ENCODE results near the gene UGP2.
"Not testable (repeated sequence)": the region's sequence is repeated elsewhere in the genome, so short reads cannot be mapped to it uniquely, and the experiment has no call there.

Gene UGP2

GRCh38 chr2:63841254-63842022 is at the start of gene UGP2:
TSS of gene UGP2 (plus strand) at chr2:63841896. CDS start at chr2:63842186, 290 bp downstream.
- peak within 1 kb of the TSS; percentile 72 for H3K4me3 ChIP-seq (ENCODE audit: low read depth, low read length)
- TF ChIP-seq CTCF (IDR thresholded peaks at IDR 0.05; ENCODE audit: borderline replicate concordance, insufficient read depth, low read depth, low read length), result no peak

- no peak overlapping the region for H3K4me3 ChIP-seq (ENCODE audit: low read depth, low read length)
- no peak for TF ChIP-seq CTCF (IDR thresholded peaks at IDR 0.05; ENCODE audit: borderline replicate concordance, insufficient read depth, low read depth, low read length)
These were observed 49.2 kb upstream of the UGP2 start for GRCh38 chr2:63792530-63792929.

- no peak for TF ChIP-seq CTCF (IDR thresholded peaks at IDR 0.05; ENCODE audit: borderline replicate concordance, insufficient read depth, low read depth, low read length)
- no peak overlapping the region for H3K4me3 ChIP-seq (ENCODE audit: low read depth, low read length)
These were observed 45.3 kb upstream of the UGP2 start for GRCh38 chr2:63796366-63796765.

GRCh38 chr2:63796796-63797195 is 44.9 kb upstream of the UGP2 start:
- no peak for TF ChIP-seq CTCF (IDR thresholded peaks at IDR 0.05; ENCODE audit: borderline replicate concordance, insufficient read depth, low read depth, low read length)
- no peak overlapping the region for H3K4me3 ChIP-seq (ENCODE audit: low read depth, low read length)

GRCh38 chr2:63801455-63801854 is 40.2 kb upstream of the UGP2 start:
- no peak overlapping the region for H3K4me3 ChIP-seq (ENCODE audit: low read depth, low read length)
- TF ChIP-seq CTCF (IDR thresholded peaks at IDR 0.05; ENCODE audit: borderline replicate concordance, insufficient read depth, low read depth, low read length), result no peak

GRCh38 chr2:63805412-63805811 is 36.3 kb upstream of the UGP2 start:
- TF ChIP-seq CTCF (IDR thresholded peaks at IDR 0.05; ENCODE audit: borderline replicate concordance, insufficient read depth, low read depth, low read length), result no peak
- H3K4me3 ChIP-seq (ENCODE audit: low read depth, low read length), result no peak overlapping the region

GRCh38 chr2:63808036-63808435 is 33.7 kb upstream of the UGP2 start:
- H3K4me3 ChIP-seq (ENCODE audit: low read depth, low read length), result not testable (repeated sequence)

GRCh38 chr2:63808911-63809310 is 32.8 kb upstream of the UGP2 start:
- H3K4me3 ChIP-seq (ENCODE audit: low read depth, low read length), result not testable (repeated sequence)

Data from GM12875 (cell line).